ENCODE measurements around the gene MTMR2. TPM values are rescaled to one million over a fixed set of nuclear protein-coding genes. Genes with fewer than 3 reads are reported as not detected.
A peak's percentile ranks its signal among the peaks of the same experiment; 100 is the strongest.

MTMR2 gene
- total and polyA plus RNA-seq, 2 of the 13 experiments (the other 11 are each of a cell fraction or from before 2014, with no cell fraction given), result 12.7 to 22.3 TPM

- no peaks in the 10 kb centered on the region; a peak in 1 of 5 replicates for H3K27me3 ChIP-seq (ENCODE audit: control insufficient read depth in 1 of 2, insufficient read depth in 2 of 2, low read length in 2 of 2)
- CTCF ChIA-PET (ENCODE audit: low intra/inter-chr PET ratio, low total read pairs), result no interaction called here
- in situ Hi-C loops (cut with HindIII; ENCODE audit: extremely low pct_ligation_motif_present, low pct_unique_long_range_greater_than_20kb), result no loop called here
- no peak overlapping the region for H2AFZ ChIP-seq (ENCODE audit: low read length)
- no peaks in the 10 kb centered on the region for H4K20me1 ChIP-seq (ENCODE audit: insufficient read depth, low read length)
- POLR2A ChIA-PET, result interaction anchor here (1.0 to 1.8 kb wide), 3 partner anchors 90 to 418 kb away, joined by 3 to 11 read pairs (median 7); partner anchors contain the start of gene MAML2
- peaks cover 36% of the 10 kb centered on the region for H3K79me2 ChIP-seq (ENCODE audit: insufficient read depth, low read length)
- no peaks in the 10 kb centered on the region for H3K36me3 ChIP-seq (replicated peaks in 1 of 2; ENCODE audit: control insufficient read depth in 1 of 2, insufficient read depth in 2 of 2, low read length in 2 of 2)
- H3K27ac ChIP-seq (ENCODE audit: extremely low read length, insufficient read depth, low read length), result peak overlapping the region; percentile 85
- peak; percentile 31 for DNase-seq (ENCODE audit: low spot score)
- 60% methylated on average over 5 of the region's 5 CpGs for WGBS (ENCODE audit: low lambda C conversion rate)
- H3K4me3 ChIP-seq (replicated peaks in 1 of 3; ENCODE audit: insufficient read depth in 1 of 3, low read depth in 2 of 3, low read length in 3 of 3), result peak overlapping the region; percentile 91 to 93 (median 93); a peak in 5 of 6 replicates
- no peaks in the 10 kb centered on the region for H3K9me3 ChIP-seq (ENCODE audit: low read length)
- TF ChIP-seq ZSCAN9 (CRISPR knock-in tag; IDR thresholded peaks at IDR 0.05; ENCODE audit: borderline replicate concordance) (no peak), RBFOX2 (IDR thresholded peaks at IDR 0.05; ENCODE audit: low read depth, low read length) (peak; percentile 45; the same call in 1 of the 2 replicates), MAFF (IDR thresholded peaks at IDR 0.05; ENCODE audit: low read depth, low read length) (peak; percentile 64; the same call in 1 of the 2 replicates), NFE2L2 (IDR thresholded peaks at IDR 0.05; ENCODE audit: low read length) (peak; percentile 92), FOSL2 (CRISPR knock-in tag; IDR thresholded peaks at IDR 0.05) (peak; percentile 30; the same call in 1 of the 2 replicates), NFE2 (CRISPR knock-in tag; IDR thresholded peaks at IDR 0.05) (peak; percentile 81; the same call in 1 of the 2 replicates), ZBTB42 (CRISPR knock-in tag; IDR thresholded peaks at IDR 0.05) (no peak), MAFK (conservative IDR thresholded peaks at IDR 0.05 in 1 of 2, IDR thresholded peaks at IDR 0.05 in 1 of 2; ENCODE audit: low read length in 2 of 2) (peak; percentile 62 to 75)
- peaks cover 27% of the 10 kb centered on the region for H3K4me1 ChIP-seq (ENCODE audit: insufficient read depth, low read length)
- BruUV-seq (replicated peaks), result no TSS peak
- peak overlapping the region; percentile 71 for H3K4me2 ChIP-seq (ENCODE audit: low read depth, low read length)
- no peak for FAIRE-seq
- intact Hi-C loops (cut with micrococcal nuclease; ENCODE audit: unreplicated experiment), result loop anchor here (10.0 kb wide), 1 partner anchor 90 kb away; no protein-coding TSS in a partner anchor
- peak overlapping the region; percentile 89 for H3K9ac ChIP-seq (ENCODE audit: insufficient read depth, low read depth, low read length)
- no peak for ATAC-seq
These were observed 1.1 kb upstream of the MTMR2 start for GRCh38 chr11:95925011-95925410.

- H3K4me3 ChIP-seq (replicated peaks in 1 of 3; ENCODE audit: insufficient read depth in 1 of 3, low read depth in 2 of 3, low read length in 3 of 3), result peak overlapping the region; percentile 91 to 93 (median 93)
- no peaks in the 10 kb centered on the region; a peak in 1 of 5 replicates for H3K27me3 ChIP-seq (ENCODE audit: control insufficient read depth in 1 of 2, insufficient read depth in 2 of 2, low read length in 2 of 2)
- H3K27ac ChIP-seq (ENCODE audit: extremely low read length, insufficient read depth, low read length), result peak overlapping the region; percentile 85
- FAIRE-seq, result no peak
- peak; percentile 56 for ATAC-seq
- peaks cover 30% of the 10 kb centered on the region for H3K4me1 ChIP-seq (ENCODE audit: insufficient read depth, low read length)
- H3K36me3 ChIP-seq (replicated peaks in 1 of 2; ENCODE audit: control insufficient read depth in 1 of 2, insufficient read depth in 2 of 2, low read length in 2 of 2), result no peaks in the 10 kb centered on the region
- H2AFZ ChIP-seq (ENCODE audit: low read length), result peak overlapping the region; percentile 39
- intact Hi-C loops (cut with micrococcal nuclease; ENCODE audit: unreplicated experiment) (loop anchor here (10.0 kb wide), 1 partner anchor 90 kb away; no protein-coding TSS in a partner anchor), in situ Hi-C loops (cut with HindIII; ENCODE audit: extremely low pct_ligation_motif_present, low pct_unique_long_range_greater_than_20kb) (no loop called here)
- peak overlapping the region; percentile 89 for H3K9ac ChIP-seq (ENCODE audit: insufficient read depth, low read depth, low read length)
- CTCF ChIA-PET (ENCODE audit: low intra/inter-chr PET ratio, low total read pairs), result no interaction called here
- POLR2A ChIA-PET, result interaction anchor here (0.9 to 1.8 kb wide), 7 partner anchors 8 to 465 kb away, joined by 3 to 11 read pairs (median 3); partner anchors contain the start of genes CCDC82, JRKL and MAML2
- peak overlapping the region; percentile 71 for H3K4me2 ChIP-seq (ENCODE audit: low read depth, low read length)
- peaks cover 42% of the 10 kb centered on the region for H3K79me2 ChIP-seq (ENCODE audit: insufficient read depth, low read length)
- no peaks in the 10 kb centered on the region for H3K9me3 ChIP-seq (ENCODE audit: low read length)
- TSS peak; percentile 96 for BruUV-seq (replicated peaks)
- peak; percentile 18 for DNase-seq (ENCODE audit: low spot score)
- H4K20me1 ChIP-seq (ENCODE audit: insufficient read depth, low read length), result no peaks in the 10 kb centered on the region
- 4% methylated on average over 4 of the region's 4 CpGs for WGBS (ENCODE audit: low lambda C conversion rate)
- TF ChIP-seq DMTF1 (CRISPR knock-in tag; IDR thresholded peaks at IDR 0.05) (no peak), AGO2 (optimal IDR thresholded peaks at IDR 0.05; ENCODE audit: low read depth, low read length) (no peak), NONO (IDR thresholded peaks at IDR 0.05) (0 out of 2 replicates have a peak, but pooled peaks have one; percentile 55), NONO (CRISPR knock-in tag; conservative IDR thresholded peaks at IDR 0.05) (no peak), MXD3 (CRISPR knock-in tag; IDR thresholded peaks at IDR 0.05) (no peak), RFXAP (CRISPR knock-in tag; IDR thresholded peaks at IDR 0.05; ENCODE audit: borderline replicate concordance) (no peak), BHLHE40 (IDR thresholded peaks at IDR 0.05; ENCODE audit: low read length) (no peak), DDIT3 (CRISPR knock-in tag; IDR thresholded peaks at IDR 0.05) (no peak), TARDBP (CRISPR knock-in tag; IDR thresholded peaks at IDR 0.05) (no peak), ZNF484 (CRISPR knock-in tag; IDR thresholded peaks at IDR 0.05; ENCODE audit: borderline replicate concordance, low read depth) (no peak)
These were observed 480 bp upstream of the MTMR2 start for GRCh38 chr11:95924414-95924760.

All from HepG2 (cell line).